ENCODE measurements around the gene HINFP. TPM values are rescaled to one million over a fixed set of nuclear protein-coding genes. Genes with fewer than 3 reads are reported as not detected.

The HINFP gene
- total and polyA plus RNA-seq, 9 of the 15 experiments (the other 6 are each of a cell fraction or from before 2014, with no cell fraction given), result 13.8 to 34.1 (median 22.5) TPM

- TF ChIP-seq, protein P1, sequence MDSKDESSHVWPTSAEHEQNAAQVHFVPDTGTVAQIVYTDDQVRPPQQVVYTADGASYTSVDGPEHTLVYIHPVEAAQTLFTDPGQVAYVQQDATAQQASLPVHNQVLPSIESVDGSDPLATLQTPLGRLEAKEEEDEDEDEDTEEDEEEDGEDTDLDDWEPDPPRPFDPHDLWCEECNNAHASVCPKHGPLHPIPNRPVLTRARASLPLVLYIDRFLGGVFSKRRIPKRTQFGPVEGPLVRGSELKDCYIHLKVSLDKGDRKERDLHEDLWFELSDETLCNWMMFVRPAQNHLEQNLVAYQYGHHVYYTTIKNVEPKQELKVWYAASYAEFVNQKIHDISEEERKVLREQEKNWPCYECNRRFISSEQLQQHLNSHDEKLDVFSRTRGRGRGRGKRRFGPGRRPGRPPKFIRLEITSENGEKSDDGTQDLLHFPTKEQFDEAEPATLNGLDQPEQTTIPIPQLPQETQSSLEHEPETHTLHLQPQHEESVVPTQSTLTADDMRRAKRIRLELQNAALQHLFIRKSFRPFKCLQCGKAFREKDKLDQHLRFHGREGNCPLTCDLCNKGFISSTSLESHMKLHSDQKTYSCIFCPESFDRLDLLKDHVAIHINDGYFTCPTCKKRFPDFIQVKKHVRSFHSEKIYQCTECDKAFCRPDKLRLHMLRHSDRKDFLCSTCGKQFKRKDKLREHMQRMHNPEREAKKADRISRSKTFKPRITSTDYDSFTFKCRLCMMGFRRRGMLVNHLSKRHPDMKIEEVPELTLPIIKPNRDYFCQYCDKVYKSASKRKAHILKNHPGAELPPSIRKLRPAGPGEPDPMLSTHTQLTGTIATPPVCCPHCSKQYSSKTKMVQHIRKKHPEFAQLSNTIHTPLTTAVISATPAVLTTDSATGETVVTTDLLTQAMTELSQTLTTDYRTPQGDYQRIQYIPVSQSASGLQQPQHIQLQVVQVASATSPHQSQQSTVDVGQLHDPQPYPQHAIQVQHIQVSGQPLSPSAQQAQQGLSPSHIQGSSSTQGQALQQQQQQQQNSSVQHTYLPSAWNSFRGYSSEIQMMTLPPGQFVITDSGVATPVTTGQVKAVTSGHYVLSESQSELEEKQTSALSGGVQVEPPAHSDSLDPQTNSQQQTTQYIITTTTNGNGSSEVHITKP (IDR thresholded peaks at IDR 0.05; ENCODE audit: partially characterized antibody), result peak; percentile 70
- TF ChIP-seq CC2D1A (IDR thresholded peaks at IDR 0.05), result no peak
- no peak for TF ChIP-seq CHD7 (IDR thresholded peaks at IDR 0.05; ENCODE audit: low read depth, low read length)
- TF ChIP-seq ZBTB26 (CRISPR knock-in tag; IDR thresholded peaks at IDR 0.05), result 0 out of 2 replicates have a peak, but pooled peaks have one; percentile 16
- TF ChIP-seq MTA1 (IDR thresholded peaks at IDR 0.05; ENCODE audit: borderline replicate concordance), result 0 out of 2 replicates have a peak, but pooled peaks have one; percentile 38
- TF ChIP-seq MCM2 (IDR thresholded peaks at IDR 0.05; ENCODE audit: low read depth), result no peak
- TF ChIP-seq ETV1 (tag; conservative IDR thresholded peaks at IDR 0.05; ENCODE audit: low read depth), result 0 out of 2 replicates have a peak, but pooled peaks have one; percentile 22
- TF ChIP-seq TAF15 (IDR thresholded peaks at IDR 0.05; ENCODE audit: low read depth, low read length), result no peak
- TF ChIP-seq ZNF766 (CRISPR knock-in tag; conservative IDR thresholded peaks at IDR 0.05), result 0 out of 2 replicates have a peak, but pooled peaks have one; percentile 60
Observed at GRCh38 chr11:119181677-119182412, 60.5 kb downstream of the HINFP start (continued).
